K562 (cell line): ENCODE results near the gene DAZAP1. TPM values are rescaled to one million over a fixed set of nuclear protein-coding genes. Genes with fewer than 3 reads are reported as not detected.

Source experiments
- ATF3 ChIP-seq, 2 experiments: fragments of 450-650 bp in 1 of 2; sonication (generic) in 1 of 2; formaldehyde crosslinking in 1 of 2; IDR thresholded peaks in 1 of 2; conservative IDR thresholded peaks in 1 of 2; 2 replicates each; pipeline versions ENCODE4 v1.6.1 to v1.8.1; 2016 to 2023; ENCODE audit warnings: mild to moderate bottlenecking in 2 of 2, moderate library complexity in 2 of 2, inconsistent platforms in 1 of 2, missing genetic modification reagents in 1 of 2
- CREB3L1 ChIP-seq: fragments of 450-650 bp; IDR thresholded peaks from 2 replicates; pipeline ENCODE4 v1.6.1; 2014; ENCODE audit warnings: low read depth, mild to moderate bottlenecking, moderate library complexity, borderline replicate concordance
- ETV1 ChIP-seq: fragments of 450-650 bp; conservative IDR thresholded peaks from 2 replicates; pipeline ENCODE4 v1.6.1; 2016; ENCODE audit warnings: missing genetic modification characterization, control low read depth, low read depth, missing compliant biosample characterization
- HOMEZ ChIP-seq: fragments of 250-450 bp; sonication (Bioruptor Pico); IDR thresholded peaks from 2 replicates; pipeline ENCODE4 v1.4.0; 2020; ENCODE audit warnings: mild to moderate bottlenecking, moderate library complexity
- MLLT1 ChIP-seq, 2 experiments: fragments of 450-650 bp; IDR thresholded peaks; 2 replicates each; pipeline ENCODE4 v1.6.1; 2016
- MTA2 ChIP-seq: fragments of 450-650 bp; IDR thresholded peaks from 2 replicates; pipeline ENCODE4 v1.6.1; 2016; ENCODE audit warnings: low read depth
- PTBP1 ChIP-seq: fragments of 200-400 bp; formaldehyde crosslinking; IDR thresholded peaks from 2 replicates; pipeline ENCODE4 v1.6.1; 2017; ENCODE audit warnings: low read depth, low read length
- REST ChIP-seq, 2 experiments: fragments of 450-650 bp; formaldehyde crosslinking in 1 of 2; IDR thresholded peaks; 2 replicates each; pipeline versions ENCODE4 v1.4.0 to v1.6.1; 2014 to 2020; ENCODE audit warnings: mild to moderate bottlenecking in 2 of 2, borderline replicate concordance in 1 of 2, low read depth in 1 of 2
- RUNX1 ChIP-seq: sonication (generic); IDR thresholded peaks from 2 replicates; pipeline ENCODE4 v1.6.1; 2016; ENCODE audit warnings: antibody characterized with exemption, low read depth
- SREBF1 ChIP-seq: fragments of 150-350 bp; IDR thresholded peaks from 2 replicates; pipeline ENCODE4 v1.6.1; 2014; ENCODE audit warnings: antibody characterized with exemption, low read depth, low read length, borderline replicate concordance
- polyA plus RNA-seq, 8 experiments: library from polyadenylated mRNA; depleted of rRNA in 4 of 8; stranded (reverse) in 5 of 8; unstranded in 3 of 8; fragments of >200 nt; fragmentation: Nextera tagmentation in 2 of 8; fragmentation: Illumina TruSeq in 1 of 8; extraction: Ambion mirVana in 2 of 8; extraction: Trizol in 1 of 8; gene quantifications; 2 replicates each; pipeline versions ENCODE4 v1.2.1 to v1.2.3, GENCODE V29; 2011 to 2014; ENCODE audit warnings: inconsistent platforms in 1 of 8, missing spikeins in 1 of 8
- total RNA-seq, 7 experiments: library from RNA; depleted of rRNA in 6 of 7; stranded (reverse); fragments of >200 nt in 6 of 7; fragmentation: Illumina TruSeq in 2 of 7; extraction: Trizol in 2 of 7; gene quantifications; 2 replicates each; pipeline versions ENCODE4 v1.2.1 to v1.2.3, GENCODE V29; 2011 to 2021; ENCODE audit warnings: low replicate concordance in 1 of 7

The DAZAP1 gene
- total and polyA plus RNA-seq, 9 of the 15 experiments (the other 6 are each of a cell fraction or from before 2014, with no cell fraction given) = 10.8 to 289 (median 142) TPM

- TF ChIP-seq CREB3L1 = no peak
- no peak for TF ChIP-seq MLLT1 (IDR thresholded peaks at IDR 0.05)
- TF ChIP-seq MTA2 = no peak
- no peak for TF ChIP-seq ATF3 (IDR thresholded peaks at IDR 0.05)
- TF ChIP-seq ATF3 (CRISPR knock-in tag; conservative IDR thresholded peaks at IDR 0.05) = no peak; the same call in 1 of the 2 replicates
- no peak for TF ChIP-seq PTBP1
- TF ChIP-seq REST (IDR thresholded peaks at IDR 0.05; ENCODE audit: borderline replicate concordance) = no peak
- TF ChIP-seq REST (CRISPR knock-in tag; IDR thresholded peaks at IDR 0.05; ENCODE audit: low read depth) = no peak
- no peak for TF ChIP-seq ETV1 (tag)
- TF ChIP-seq RUNX1 = no peak
- no peak for TF ChIP-seq SREBF1
- TF ChIP-seq HOMEZ = no peak
Observed at GRCh38 chr19:1441677-1442438, 34.5 kb downstream of the DAZAP1 start (continued).
